ENCODE data around the gene ZNF606. TPM values are rescaled to one million over a fixed set of nuclear protein-coding genes. Genes with fewer than 3 reads are reported as not detected.

Gene ZNF606
- total and polyA plus RNA-seq, 2 donors (not counting 3 experiments of a cell fraction or from before 2014, with no cell fraction given), result 4.6 to 10.8 TPM

DNA sequence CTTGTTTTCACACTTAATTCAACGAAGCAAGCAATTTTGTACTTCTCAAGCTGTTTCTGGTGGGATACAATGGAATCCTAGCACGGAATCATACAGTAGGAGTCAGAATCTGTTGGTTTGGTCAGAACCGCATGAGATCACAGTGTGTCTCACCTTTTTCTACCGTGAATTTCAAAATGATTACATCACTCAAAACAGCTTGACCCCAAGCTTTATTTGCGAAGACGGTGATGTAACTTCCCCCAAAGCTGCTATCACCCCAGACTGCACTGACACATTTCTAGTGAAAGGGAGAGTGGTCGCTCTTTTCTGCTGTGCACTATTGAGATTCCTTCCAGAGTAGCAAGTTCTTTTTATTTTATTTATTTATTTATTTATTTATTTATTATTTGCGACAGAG lies 37.9 kb downstream of the ZNF606 start:
- intact Hi-C loops (cut with micrococcal nuclease), result no loop called here
- Histone ChIP-seq H3K4me2 (ENCODE audit: insufficient read depth, low read length) (no peak overlapping the region), H3K9me1 (replicated peaks; ENCODE audit: control insufficient read depth, extremely low read depth, insufficient read depth, low read length) (no peaks in the 10 kb centered on the region), H3K9ac (replicated peaks; ENCODE audit: extremely low read depth, insufficient read depth, low read length) (no peak overlapping the region), H3K4me1 (ENCODE audit: control insufficient read depth, extremely low read depth, insufficient read depth, low read length) (no peaks in the 10 kb centered on the region), H3K4me3 (replicated peaks in 1 of 3; ENCODE audit: insufficient read depth in 1 of 3, low read depth in 1 of 3, low read length in 3 of 3) (no peak overlapping the region), H3K79me2 (ENCODE audit: control insufficient read depth, insufficient read depth, low read length) (no peaks in the 10 kb centered on the region), H3K9me3 (replicated peaks; ENCODE audit: control insufficient read depth, insufficient read depth, low read length) (peaks cover 4% of the 10 kb centered on the region), H4K20me1 (replicated peaks; ENCODE audit: control insufficient read depth, extremely low read depth, insufficient read depth, low read length) (no peaks in the 10 kb centered on the region), H3K27ac (ENCODE audit: insufficient read depth, low read depth, low read length) (no peak overlapping the region), H3K36me3 (ENCODE audit: control insufficient read depth in 2 of 2, extremely low read depth in 1 of 2, insufficient read depth in 2 of 2, low read length in 2 of 2) (no peaks in the 10 kb centered on the region), H3K27me3 (ENCODE audit: control insufficient read depth in 2 of 2, insufficient read depth in 2 of 2, low read length in 2 of 2) (no peaks in the 10 kb centered on the region), H2AFZ (ENCODE audit: low read depth, low read length) (no peak overlapping the region)
- dilution Hi-C loops (cut with MboI; ENCODE audit: extremely low pct_ligation_motif_present, low sequenced_read_pairs), result no loop called here
- DNase-seq (ENCODE audit: low read depth, low spot score), result no peak
- TF ChIP-seq, protein P1, sequence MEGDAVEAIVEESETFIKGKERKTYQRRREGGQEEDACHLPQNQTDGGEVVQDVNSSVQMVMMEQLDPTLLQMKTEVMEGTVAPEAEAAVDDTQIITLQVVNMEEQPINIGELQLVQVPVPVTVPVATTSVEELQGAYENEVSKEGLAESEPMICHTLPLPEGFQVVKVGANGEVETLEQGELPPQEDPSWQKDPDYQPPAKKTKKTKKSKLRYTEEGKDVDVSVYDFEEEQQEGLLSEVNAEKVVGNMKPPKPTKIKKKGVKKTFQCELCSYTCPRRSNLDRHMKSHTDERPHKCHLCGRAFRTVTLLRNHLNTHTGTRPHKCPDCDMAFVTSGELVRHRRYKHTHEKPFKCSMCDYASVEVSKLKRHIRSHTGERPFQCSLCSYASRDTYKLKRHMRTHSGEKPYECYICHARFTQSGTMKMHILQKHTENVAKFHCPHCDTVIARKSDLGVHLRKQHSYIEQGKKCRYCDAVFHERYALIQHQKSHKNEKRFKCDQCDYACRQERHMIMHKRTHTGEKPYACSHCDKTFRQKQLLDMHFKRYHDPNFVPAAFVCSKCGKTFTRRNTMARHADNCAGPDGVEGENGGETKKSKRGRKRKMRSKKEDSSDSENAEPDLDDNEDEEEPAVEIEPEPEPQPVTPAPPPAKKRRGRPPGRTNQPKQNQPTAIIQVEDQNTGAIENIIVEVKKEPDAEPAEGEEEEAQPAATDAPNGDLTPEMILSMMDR (IDR thresholded peaks at IDR 0.05; ENCODE audit: extremely low read depth in 1 of 2, insufficient read depth in 1 of 2, low read depth in 1 of 2, low read length in 2 of 2), result no peak
- TF ChIP-seq, protein P2, sequence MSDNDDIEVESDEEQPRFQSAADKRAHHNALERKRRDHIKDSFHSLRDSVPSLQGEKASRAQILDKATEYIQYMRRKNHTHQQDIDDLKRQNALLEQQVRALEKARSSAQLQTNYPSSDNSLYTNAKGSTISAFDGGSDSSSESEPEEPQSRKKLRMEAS (IDR thresholded peaks at IDR 0.05; ENCODE audit: insufficient read depth, insufficient read length), result no peak
- no peak for TF ChIP-seq FOS (IDR thresholded peaks at IDR 0.05; ENCODE audit: borderline replicate concordance, insufficient read depth, low read length)
- TF ChIP-seq MYC (IDR thresholded peaks at IDR 0.05; ENCODE audit: low read depth, low read length), result no peak
- TF ChIP-seq POLR2A (IDR thresholded peaks at IDR 0.05; ENCODE audit: low read depth, low read length), result no peak
- no peak for TF ChIP-seq EZH2 (IDR thresholded peaks at IDR 0.05; ENCODE audit: borderline replicate concordance, low read depth, low read length, severe bottlenecking)
- no peak for TF ChIP-seq JUN (IDR thresholded peaks at IDR 0.05; ENCODE audit: borderline replicate concordance, insufficient read depth, insufficient read length, low read depth)
- no peak for TF ChIP-seq GATA2 (IDR thresholded peaks at IDR 0.05; ENCODE audit: insufficient read depth, insufficient read length, low read depth, low read length)
- no peak for TF ChIP-seq POLR2AphosphoS5 (IDR thresholded peaks at IDR 0.05; ENCODE audit: insufficient read depth, low read depth, low read length)
- CTCF ChIA-PET, result no interaction called here
- no TSS peak for BruUV-seq (replicated peaks)
- FAIRE-seq, result no peak
- POLR2A ChIA-PET, result no interaction called here
